Activated naive CD8-positive, alpha-beta T cell treated with anti-CD3 and anti-CD28 coated beads, Interleukin-2, amount 10 ng/mL, durations not matched to agents 7 days and 5 days (primary cell): ENCODE results near the gene PPP1R37. TPM values are rescaled to one million over a fixed set of nuclear protein-coding genes. Genes with fewer than 3 reads are reported as not detected.
A peak's percentile ranks its signal among the peaks of the same experiment; 100 is the strongest.

Experiments
- ATAC-seq: fragments of 150-1000 bp; cut with Tn5 transposase; one replicate; pipeline ENCODE4 v1.10.0; 2021; ENCODE audit warnings: low read depth, moderate library complexity
- POLR2A ChIA-PET: fragments of 350-600 bp; sonication (Branson Sonifier 250); formaldehyde crosslinking; loops from one replicate; lab custom pipeline; 2021; ENCODE audit warnings: antibody characterized with exemption; lab: Charles Lee
- DNase-seq: peaks from one replicate; pipeline ENCODE4 v3.0.0; 2021
- H3K27ac Mint-ChIP-seq: one replicate; pipeline ENCODE4 v1.8.0; 2022; ENCODE audit warnings: mild to moderate bottlenecking, mixed read lengths
- H3K27me3 Mint-ChIP-seq: one replicate; pipeline ENCODE4 v1.8.0; 2022; ENCODE audit warnings: mild to moderate bottlenecking, moderate library complexity, mixed read lengths
- H3K36me3 Mint-ChIP-seq: one replicate; pipeline ENCODE4 v1.8.0; 2021; ENCODE audit warnings: mild to moderate bottlenecking, mixed read lengths
- H3K4me1 Mint-ChIP-seq: one replicate; pipeline ENCODE4 v1.8.0; 2021; ENCODE audit warnings: mixed read lengths
- H3K4me3 Mint-ChIP-seq: one replicate; pipeline ENCODE4 v1.8.0; 2022; ENCODE audit warnings: mild to moderate bottlenecking, moderate library complexity, mixed read lengths
- H3K9me3 Mint-ChIP-seq: one replicate; pipeline ENCODE4 v1.8.0; 2021; ENCODE audit warnings: mixed read lengths
- total RNA-seq, 2 experiments: library from RNA; stranded (reverse); gene quantifications; one replicate each; pipeline ENCODE4 v1.2.3, GENCODE V29; 2021

The PPP1R37 gene
- total RNA-seq, 2 experiments from 2014 or later: 29.5 to 31.9 TPM

GRCh38 chr19:45091031-45091923 is 1.7 kb upstream of the PPP1R37 start:
- Mint-ChIP-seq H3K36me3 (peaks cover 13% of the 10 kb centered on the region), H3K4me3 (peak overlapping the region; percentile 90), H3K9me3 (no peaks in the 10 kb centered on the region), H3K27ac (peak overlapping the region; percentile 98), H3K27me3 (no peaks in the 10 kb centered on the region), H3K4me1 (peaks cover 51% of the 10 kb centered on the region)
- POLR2A ChIA-PET: interaction anchor here (0.8 to 2.9 kb wide), 9 partner anchors 12 to 87 kb away, joined by 3 to 36 read pairs (median 7); partner anchors contain the start of genes BLOC1S3, CLASRP and TRAPPC6A
- peak; percentile 50 for ATAC-seq
- peak; percentile 91 for DNase-seq

- Mint-ChIP-seq H3K9me3 (no peaks in the 10 kb centered on the region), H3K27me3 (no peaks in the 10 kb centered on the region), H3K4me3 (peak overlapping the region; percentile 90), H3K36me3 (peaks cover 10% of the 10 kb centered on the region), H3K4me1 (peaks cover 53% of the 10 kb centered on the region), H3K27ac (peak overlapping the region; percentile 98)
- no peak for ATAC-seq
- no peak for DNase-seq
- POLR2A ChIA-PET: interaction anchor here (0.6 kb wide), 1 partner anchor 61 kb away, joined by 3 read pairs; no protein-coding TSS in a partner anchor
Measured at GRCh38 chr19:45094137-45094536, 1.2 kb downstream of the PPP1R37 start.

- Mint-ChIP-seq H3K9me3 (no peaks in the 10 kb centered on the region), H3K4me1 (peaks cover 54% of the 10 kb centered on the region), H3K4me3 (peak overlapping the region; percentile 90), H3K36me3 (peaks cover 10% of the 10 kb centered on the region), H3K27ac (peak overlapping the region; percentile 54), H3K27me3 (no peaks in the 10 kb centered on the region)
- POLR2A ChIA-PET: interaction anchor here (0.6 kb wide), 1 partner anchor 62 kb away, joined by 3 read pairs; no protein-coding TSS in a partner anchor
- DNase-seq (no peak), ATAC-seq (no peak)
Measured at GRCh38 chr19:45094707-45095106, 1.7 kb downstream of the PPP1R37 start.

GRCh38 chr19:45095496-45096413 is 2.8 kb downstream of the PPP1R37 start:
- Mint-ChIP-seq H3K4me1 (peaks cover 51% of the 10 kb centered on the region), H3K27me3 (no peaks in the 10 kb centered on the region), H3K27ac (peak overlapping the region; percentile 4), H3K36me3 (peaks cover 10% of the 10 kb centered on the region), H3K9me3 (no peaks in the 10 kb centered on the region), H3K4me3 (no peak overlapping the region)
- no peak for DNase-seq
- POLR2A ChIA-PET: no interaction called here
- ATAC-seq: no peak

GRCh38 chr19:45096700-45097099 is 3.7 kb downstream of the PPP1R37 start:
- no peaks in the 10 kb centered on the region for H3K27me3 Mint-ChIP-seq
- DNase-seq (no peak), ATAC-seq (no peak)
- peaks cover 46% of the 10 kb centered on the region for H3K4me1 Mint-ChIP-seq
- H3K27ac Mint-ChIP-seq: no peak overlapping the region
- peaks cover 6% of the 10 kb centered on the region for H3K36me3 Mint-ChIP-seq
- POLR2A ChIA-PET: no interaction called here
- no peak overlapping the region for H3K4me3 Mint-ChIP-seq
- H3K9me3 Mint-ChIP-seq: no peaks in the 10 kb centered on the region

- POLR2A ChIA-PET: interaction anchor here (1.4 kb wide), 1 partner anchor 19 kb away, joined by 3 read pairs; the partner anchor contains the start of gene GEMIN7
- ATAC-seq (no peak), DNase-seq (no peak)
- Mint-ChIP-seq H3K27me3 (no peaks in the 10 kb centered on the region), H3K4me1 (peaks cover 44% of the 10 kb centered on the region), H3K9me3 (no peaks in the 10 kb centered on the region), H3K36me3 (peaks cover 6% of the 10 kb centered on the region), H3K4me3 (no peak overlapping the region), H3K27ac (no peak overlapping the region)
Measured at GRCh38 chr19:45097450-45097775, 4.4 kb downstream of the PPP1R37 start.

GRCh38 chr19:45097776-45098520 is 5.0 kb downstream of the PPP1R37 start:
- Mint-ChIP-seq H3K27ac (peak overlapping the region; percentile 14), H3K4me1 (peaks cover 47% of the 10 kb centered on the region), H3K27me3 (no peaks in the 10 kb centered on the region), H3K9me3 (no peaks in the 10 kb centered on the region), H3K36me3 (peaks cover 6% of the 10 kb centered on the region), H3K4me3 (no peak overlapping the region)
- POLR2A ChIA-PET: interaction anchor here (1.4 kb wide), 1 partner anchor 19 kb away, joined by 3 read pairs; the partner anchor contains the start of gene GEMIN7
- DNase-seq (no peak), ATAC-seq (no peak)

- no peaks in the 10 kb centered on the region for H3K9me3 Mint-ChIP-seq
- peaks cover 6% of the 10 kb centered on the region for H3K36me3 Mint-ChIP-seq
- H3K27ac Mint-ChIP-seq: peak overlapping the region; percentile 31
- H3K4me1 Mint-ChIP-seq: peaks cover 49% of the 10 kb centered on the region
- H3K4me3 Mint-ChIP-seq: no peak overlapping the region
- ATAC-seq (no peak), DNase-seq (no peak)
- no peaks in the 10 kb centered on the region for H3K27me3 Mint-ChIP-seq
- POLR2A ChIA-PET: interaction anchor here (1.4 kb wide), 1 partner anchor 20 kb away, joined by 3 read pairs; the partner anchor contains the start of gene GEMIN7
Measured at GRCh38 chr19:45098521-45099466, 5.8 kb downstream of the PPP1R37 start.

- peaks cover 50% of the 10 kb centered on the region for H3K4me1 Mint-ChIP-seq
- H3K36me3 Mint-ChIP-seq: peaks cover 6% of the 10 kb centered on the region
- no peak for ATAC-seq
- H3K27ac Mint-ChIP-seq: no peak overlapping the region
- no peaks in the 10 kb centered on the region for H3K9me3 Mint-ChIP-seq
- H3K4me3 Mint-ChIP-seq: no peak overlapping the region
- POLR2A ChIA-PET: no interaction called here
- no peak for DNase-seq
- H3K27me3 Mint-ChIP-seq: no peaks in the 10 kb centered on the region
Measured at GRCh38 chr19:45099467-45100191, 6.7 kb downstream of the PPP1R37 start.

GRCh38 chr19:45100201-45100600 is 7.2 kb downstream of the PPP1R37 start:
- peaks cover 51% of the 10 kb centered on the region for H3K4me1 Mint-ChIP-seq

GRCh38 chr19:45100846-45101252 is 7.9 kb downstream of the PPP1R37 start:
- H3K27ac Mint-ChIP-seq: peak overlapping the region; percentile 42
- peaks cover 52% of the 10 kb centered on the region for H3K4me1 Mint-ChIP-seq
- H3K9me3 Mint-ChIP-seq: no peaks in the 10 kb centered on the region
- H3K27me3 Mint-ChIP-seq: no peaks in the 10 kb centered on the region
- no peak for ATAC-seq
- no peak overlapping the region for H3K4me3 Mint-ChIP-seq
- DNase-seq: no peak
- peaks cover 2% of the 10 kb centered on the region for H3K36me3 Mint-ChIP-seq
- POLR2A ChIA-PET: interaction anchor here (1.3 kb wide), 1 partner anchor 24 kb away, joined by 3 read pairs; no protein-coding TSS in a partner anchor

More at GRCh38 chr19:45100201-45100600, 7.2 kb downstream of the PPP1R37 start:
- no peak for ATAC-seq
- Mint-ChIP-seq H3K27me3 (no peaks in the 10 kb centered on the region), H3K4me3 (no peak overlapping the region), H3K36me3 (peaks cover 2% of the 10 kb centered on the region), H3K27ac (no peak overlapping the region), H3K9me3 (no peaks in the 10 kb centered on the region)
- POLR2A ChIA-PET: interaction anchor here (1.3 kb wide), 1 partner anchor 25 kb away, joined by 3 read pairs; no protein-coding TSS in a partner anchor
- no peak for DNase-seq
